NCI-H2081 treated with DMSO at 0.1 percent for 48 hours (cell line): ENCODE measurements around the gene RABAC1.

Experiments
- DNase-seq: peaks from one replicate; lab custom pipeline; 2025; lab: John Stamatoyannopoulos, UW

The RABAC1 gene

DNA sequence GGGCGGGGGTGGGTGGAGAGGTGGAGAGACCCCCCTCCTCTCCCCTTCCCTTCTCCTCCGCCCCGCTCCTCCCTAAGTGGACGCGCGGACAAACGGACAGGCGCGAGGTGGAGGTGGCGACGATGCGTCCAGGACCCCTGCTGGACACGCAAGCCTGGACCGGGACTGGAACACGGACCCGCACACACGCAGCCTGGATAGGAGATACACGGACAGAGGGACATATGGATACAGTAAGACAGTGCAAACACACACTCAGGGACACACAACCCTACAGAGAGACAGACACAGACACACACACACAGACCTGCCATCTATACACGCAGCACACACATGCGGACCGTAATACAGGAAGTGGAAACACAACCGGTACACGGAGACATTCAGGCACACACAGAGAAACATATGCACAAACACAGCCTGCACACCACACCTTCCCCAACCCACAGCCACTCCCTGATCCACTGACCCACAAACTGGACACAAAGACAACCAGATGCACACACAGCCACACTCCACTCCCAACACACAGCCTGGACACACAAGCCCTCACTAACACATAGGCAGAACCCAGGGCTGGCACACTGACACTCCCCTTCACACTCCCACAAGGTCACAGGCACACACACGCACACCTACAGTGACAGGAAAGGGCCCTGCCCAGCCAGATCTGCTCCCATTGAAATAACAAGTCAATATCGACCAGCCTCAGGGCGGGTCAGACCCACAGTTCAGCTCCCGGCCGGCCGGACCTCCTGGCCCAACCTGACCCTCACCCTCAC, 30.2 kb downstream of the RABAC1 start:
- no peak for DNase-seq

DNA sequence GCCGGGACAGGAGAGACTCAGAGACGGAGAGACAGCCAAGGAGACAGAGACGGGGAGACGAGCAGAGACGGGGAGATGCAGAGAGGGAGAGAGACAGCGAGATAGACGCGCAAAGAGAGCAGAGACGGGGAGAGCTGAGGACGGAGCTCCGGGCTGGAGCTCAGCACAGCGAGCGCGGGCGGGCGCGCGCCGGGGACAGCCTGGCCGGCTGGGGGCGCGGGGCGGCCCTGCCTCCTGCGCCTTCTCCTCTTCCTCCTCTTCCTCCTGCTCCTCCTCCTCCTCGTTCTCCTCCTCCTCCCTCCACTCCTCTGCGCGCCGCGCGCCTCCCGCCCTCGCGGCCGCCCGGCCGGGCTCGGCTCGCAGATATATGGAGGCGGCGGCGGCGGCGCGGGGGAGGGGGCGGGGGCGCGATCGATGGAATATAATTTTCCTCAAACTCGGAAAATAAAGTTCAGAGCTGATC, 30.9 kb downstream of the RABAC1 start, which contains the start of gene ERFL:
Gene ERFL, minus strand, starts transcription at position 229 of the 463 bp plus-strand sequence. CDS start 15,530 bp downstream, outside the sequence.
- DNase-seq = no peak

DNA sequence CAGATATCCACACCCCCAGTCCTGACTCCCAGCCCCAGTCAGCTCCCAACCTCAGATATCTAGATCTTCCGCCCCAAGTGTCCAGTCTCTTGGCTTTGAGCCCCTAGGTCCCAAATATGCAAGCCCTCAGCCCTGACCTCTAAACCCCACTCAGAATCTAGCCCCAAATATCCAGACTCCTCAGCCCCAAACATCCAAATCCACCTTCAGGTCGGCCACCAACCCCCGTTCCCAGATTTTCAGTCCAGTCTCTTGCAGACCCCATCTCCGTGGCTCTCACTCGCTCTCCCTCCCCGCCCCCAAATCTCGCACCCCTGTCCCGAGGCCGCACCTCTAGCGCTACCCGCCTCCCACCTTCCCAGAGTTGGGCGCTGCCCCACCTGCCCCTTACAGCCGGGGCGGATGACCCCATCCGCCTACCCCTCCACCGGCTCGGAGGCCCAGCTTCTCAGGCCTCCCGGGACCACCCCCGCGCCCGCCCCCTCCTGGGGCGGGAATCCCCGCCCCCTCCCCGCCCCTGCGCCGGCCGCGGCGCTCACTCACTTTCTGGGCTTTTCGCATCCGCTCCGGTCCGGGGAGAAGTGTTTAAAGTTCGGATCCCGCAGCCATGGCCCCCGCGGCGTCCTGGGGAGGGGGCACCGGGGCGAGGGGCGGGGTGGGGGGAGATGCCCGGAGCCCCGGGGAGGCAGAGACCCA, 31.5 kb downstream of the RABAC1 start:
- DNase-seq = no peak

DNA sequence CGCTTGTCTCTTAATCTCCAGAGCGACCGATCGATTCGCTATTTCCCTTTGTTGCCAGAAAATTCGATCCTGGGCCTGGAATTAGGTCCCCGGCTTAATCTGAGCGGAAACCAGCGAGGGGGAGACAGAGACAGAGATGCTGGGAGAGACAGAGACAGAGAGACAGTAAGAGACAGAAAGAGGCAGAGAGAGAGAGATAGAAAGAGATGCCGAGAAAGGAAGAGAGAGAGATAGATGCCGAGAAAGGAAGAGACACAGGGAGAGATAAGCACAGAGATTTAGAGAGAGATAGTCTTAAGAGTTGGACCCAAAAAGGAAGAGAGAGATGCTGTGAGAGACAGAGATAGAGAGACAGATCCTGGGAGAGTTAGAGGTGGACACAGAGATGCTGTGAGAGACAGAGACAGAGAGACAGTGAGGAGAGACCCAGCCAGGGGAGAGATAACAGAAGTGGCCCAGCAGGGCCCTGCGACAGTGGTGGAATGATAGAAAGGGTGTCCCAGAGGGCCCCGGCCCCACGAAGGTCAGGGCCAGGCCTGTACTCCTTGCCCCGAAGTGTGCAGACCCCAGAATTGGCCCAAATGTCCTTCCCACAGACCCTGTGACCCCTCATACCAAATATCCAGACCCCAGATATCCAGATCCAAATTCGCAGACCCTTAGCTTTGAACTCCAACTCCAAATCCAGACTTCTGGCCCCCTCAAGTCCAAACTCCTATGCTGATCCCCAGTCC, 32.2 kb downstream of the RABAC1 start:
- no peak for DNase-seq

DNA sequence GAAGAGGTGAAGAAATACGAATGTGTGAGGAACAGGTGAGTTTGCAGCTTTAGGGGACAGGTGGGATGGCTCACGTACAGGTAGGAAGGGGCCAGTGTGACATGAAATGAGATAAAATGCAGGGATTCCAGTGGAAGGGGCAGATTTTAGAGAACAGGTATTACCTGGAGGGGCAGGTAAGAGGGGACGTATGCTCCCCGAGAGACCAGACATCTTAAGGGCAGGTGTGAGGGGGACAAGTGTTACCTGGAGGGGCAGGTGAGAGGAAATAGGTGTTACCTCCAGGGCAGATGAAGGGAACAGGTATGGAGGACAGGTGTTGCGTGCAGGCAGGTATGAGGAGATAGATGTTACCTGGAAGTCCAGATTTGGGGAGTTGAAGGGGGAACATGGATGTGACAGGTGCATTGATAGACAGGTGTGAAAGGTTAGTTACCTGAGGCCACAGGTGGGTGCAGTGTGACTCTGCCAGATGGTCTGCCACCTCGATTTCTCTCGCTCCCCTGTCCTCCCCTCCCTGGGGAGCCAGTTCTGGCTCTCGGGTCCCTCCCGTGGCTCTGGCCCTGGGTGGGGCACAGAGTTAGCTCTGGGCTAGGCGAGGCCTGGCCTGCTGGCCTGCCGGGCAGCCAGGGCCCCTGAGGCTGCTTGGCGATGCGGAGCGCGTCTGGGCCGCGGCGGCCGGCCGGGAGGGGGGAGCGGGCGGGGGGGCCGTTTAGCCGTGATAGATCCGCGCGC, 32.9 kb downstream of the RABAC1 start:
- DNase-seq = no peak

DNA sequence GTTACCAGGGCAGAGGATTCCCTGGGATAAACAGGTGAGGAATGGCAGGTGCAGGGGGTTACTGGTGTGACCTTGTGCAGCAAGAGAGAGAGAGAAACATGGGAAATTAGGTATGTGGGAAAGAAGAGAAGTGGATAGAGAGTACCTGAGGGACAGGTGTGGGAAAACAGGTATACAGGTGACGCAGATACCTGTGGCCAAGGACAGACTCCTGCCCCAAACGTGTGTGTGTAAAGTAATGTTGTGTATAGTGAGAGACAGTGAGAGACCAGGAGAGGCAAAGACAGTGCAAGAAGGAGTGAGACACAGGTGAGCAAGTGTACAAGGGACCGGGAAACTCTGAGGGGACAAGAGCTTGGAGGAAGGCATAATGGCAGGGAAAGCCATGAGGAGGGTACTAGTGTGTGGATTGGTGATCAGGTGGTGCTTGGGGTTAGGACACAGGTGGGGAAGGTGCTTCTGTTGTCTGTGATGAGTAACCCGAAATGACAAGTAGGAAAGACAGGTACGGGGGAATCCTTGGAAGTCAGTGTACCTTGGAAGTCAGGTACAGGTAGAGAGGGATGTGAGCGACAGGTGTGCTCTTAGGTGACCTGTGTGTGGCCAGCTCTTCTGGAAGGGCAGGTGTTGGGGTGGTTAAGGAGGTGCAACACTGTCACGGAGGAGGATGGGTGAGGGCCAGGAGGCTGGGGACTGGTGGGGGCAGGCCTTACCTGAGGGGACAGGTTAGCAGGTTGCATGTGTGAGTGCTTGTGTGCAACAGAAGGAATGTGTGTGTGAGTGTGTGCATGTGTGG, 33.7 kb downstream of the RABAC1 start:
- DNase-seq = no peak

DNA sequence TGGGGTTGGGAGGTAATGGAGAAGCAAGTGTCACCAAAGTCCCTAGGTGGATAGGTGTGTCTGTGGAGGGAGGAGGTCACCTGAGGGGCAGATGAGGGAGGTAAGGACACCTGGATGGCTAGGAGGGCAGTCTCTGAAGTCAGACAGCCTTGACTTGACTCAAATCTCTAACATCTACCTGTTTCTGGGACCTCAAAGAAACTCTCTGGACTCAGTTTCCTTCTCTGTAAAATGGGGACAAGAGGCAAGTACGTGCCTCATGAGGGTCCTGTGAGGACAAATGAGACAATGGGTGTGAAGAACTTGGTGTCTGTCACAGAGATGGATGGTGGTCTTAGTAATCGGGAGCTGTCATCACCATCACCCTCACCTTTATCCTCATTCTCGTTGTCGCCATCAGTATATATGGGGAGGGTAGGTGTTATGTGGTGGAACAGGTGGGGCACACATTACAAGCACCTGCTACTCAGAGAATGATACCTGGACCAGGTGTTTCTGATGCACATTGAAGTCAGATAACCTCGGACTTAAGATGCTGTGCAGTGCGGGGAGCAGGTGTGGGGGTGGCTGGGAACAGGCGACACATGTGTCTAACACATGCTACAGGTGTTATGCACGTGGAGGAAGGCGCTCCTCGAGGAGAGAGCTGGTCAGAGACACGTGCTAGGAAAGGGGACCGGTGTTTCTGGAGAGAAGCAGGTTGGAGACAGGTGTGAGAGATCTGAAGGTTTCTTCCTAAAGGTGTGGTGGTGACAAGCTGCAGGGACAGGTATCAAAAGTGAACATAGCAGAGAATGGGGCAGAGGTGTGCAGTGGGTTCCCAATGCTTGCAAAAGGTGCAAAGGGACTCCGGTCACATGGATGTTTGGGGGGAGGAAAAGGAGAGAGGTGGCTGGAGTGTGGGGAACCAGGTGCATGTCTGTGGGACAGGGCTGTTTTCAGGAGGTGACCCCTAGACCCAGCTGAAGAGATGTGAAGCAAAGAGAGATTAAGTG, 34.7 kb downstream of the RABAC1 start:
- DNase-seq = no peak

DNA sequence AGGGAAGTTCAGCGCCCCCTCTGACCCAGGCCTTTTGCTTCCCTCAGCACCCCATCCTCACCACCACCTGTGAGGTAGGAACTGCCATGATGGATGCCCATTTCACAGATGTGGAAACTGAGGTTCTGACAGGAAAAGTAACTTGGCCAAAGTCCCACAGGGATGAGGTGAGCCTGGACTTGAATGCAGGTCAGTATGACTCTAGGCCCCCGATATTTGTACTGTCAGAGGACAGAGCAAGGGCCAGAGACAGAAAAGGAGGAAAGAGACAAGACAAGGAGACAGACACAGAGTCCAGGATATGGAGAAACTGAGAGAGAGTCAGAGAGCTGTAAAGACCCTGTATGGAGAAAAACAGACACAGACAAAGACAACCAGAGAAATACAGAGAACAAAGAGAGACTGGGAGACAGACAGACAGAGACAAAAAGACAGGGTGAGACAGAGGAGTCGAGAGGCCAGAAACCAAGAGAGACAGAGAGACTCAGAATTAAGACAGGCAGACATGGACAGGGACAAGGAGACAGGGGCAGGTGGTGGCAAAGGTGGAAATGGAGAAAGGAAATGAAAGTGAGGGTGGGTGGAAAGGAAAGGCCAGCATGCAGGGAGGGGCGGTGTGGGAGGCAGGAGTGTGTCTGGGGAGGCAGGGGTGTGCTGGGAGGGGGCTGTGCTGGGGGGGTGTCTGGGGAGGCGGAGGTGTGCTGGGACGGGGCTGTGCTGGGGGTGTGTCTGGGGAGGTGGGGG, 35.9 kb downstream of the RABAC1 start:
- DNase-seq = no peak

DNA sequence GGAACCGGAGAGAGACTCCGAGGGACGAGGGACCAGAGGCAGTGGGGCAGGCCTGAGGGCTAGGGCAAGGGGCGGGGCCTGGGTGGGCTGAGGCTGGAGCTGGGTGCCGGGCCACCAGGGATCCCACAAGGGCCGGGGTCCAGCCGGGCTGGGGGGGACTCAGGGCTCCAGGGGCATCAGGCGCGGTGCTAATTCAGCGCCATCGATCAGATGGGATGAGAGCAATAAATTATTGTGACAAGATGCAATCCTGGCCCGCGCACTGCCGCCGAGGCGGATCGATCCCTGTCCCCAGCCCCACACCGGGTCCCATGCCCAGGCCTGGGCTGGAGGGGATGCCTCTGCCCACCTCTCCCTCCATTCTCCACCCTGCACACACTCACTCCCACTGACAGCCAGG, 36.5 kb downstream of the RABAC1 start:
- no peak for DNase-seq

DNA sequence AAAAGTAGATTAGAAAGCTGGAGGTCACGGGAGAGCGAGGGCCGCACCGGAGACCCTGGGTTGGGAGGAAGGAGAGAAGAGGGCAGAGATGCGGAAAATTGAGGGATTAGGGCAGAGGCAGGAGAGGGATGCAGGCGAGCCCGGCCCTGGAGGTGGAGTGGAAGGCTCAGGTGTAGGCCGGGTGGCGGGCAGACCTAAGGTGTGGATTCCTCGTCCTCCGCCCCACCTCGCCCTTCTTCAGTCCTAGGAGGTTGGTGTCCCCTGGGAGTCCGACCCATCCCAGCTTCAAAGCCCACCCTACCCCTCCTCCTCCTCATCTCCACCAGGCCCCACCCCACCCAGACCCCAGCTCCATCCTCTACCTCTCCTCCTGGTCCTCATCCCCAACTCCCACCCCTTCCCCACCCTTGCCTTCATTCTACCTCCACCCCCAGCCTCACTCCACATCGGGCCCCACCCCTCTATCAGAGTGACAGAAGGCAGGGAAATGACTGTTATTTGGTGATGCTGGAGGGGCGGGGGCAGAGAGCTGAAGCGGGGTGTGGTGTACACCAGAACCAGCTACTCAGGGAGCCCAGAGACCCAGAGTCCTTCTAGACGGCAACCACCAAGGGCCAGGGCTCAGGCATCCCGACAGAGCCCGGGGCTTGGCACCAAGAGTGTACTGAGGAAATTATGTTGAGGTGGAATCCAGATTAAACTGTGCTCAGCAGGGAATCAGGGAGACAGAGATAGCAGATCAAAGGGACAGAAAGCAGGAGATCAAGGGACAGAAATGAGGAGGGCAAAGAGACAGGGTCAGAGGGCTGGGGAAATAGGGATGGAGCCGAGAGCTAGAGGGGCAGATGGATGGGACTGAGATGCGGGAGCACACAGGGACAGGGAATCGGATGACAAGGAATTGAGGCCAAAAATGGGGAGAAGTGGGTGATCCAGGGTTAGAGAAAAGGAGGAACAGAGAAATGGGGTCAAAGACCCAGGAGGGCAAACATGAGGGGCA, 37.2 kb downstream of the RABAC1 start:
- no peak for DNase-seq

DNA sequence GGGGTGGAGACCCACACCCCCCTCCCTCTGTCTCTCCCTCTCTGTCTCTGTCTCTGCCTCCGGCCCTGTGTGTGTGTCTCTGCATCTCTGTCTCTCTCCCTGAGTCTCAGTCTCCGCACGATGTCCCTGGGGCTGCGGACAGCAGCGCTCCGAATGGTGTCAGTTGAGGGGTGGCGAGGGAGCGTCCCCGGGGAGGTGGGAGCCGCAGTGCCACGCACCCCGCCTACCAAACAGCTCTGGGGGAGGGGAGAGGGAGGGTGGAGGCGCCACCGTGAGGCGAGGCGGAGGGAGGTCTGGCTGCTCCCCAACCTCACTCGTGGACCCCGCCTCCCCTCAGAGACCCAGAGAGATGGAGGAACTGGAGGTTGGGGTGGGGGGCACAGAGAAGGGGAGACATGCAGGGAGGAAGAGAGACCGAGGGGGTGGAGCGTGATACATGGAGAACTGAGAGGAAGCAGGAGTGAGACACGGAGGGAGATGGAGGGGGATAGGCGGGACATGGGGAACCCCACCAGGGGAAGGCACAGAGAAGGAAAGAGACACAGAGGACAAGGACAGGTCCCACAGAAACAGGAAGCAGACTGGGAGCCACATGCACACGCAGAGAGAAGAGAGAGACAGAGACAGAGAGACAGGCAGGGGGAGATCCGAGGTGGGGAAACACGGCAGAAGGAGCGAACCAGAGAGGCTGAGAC, 38.1 kb downstream of the RABAC1 start:
- DNase-seq = no peak

DNA sequence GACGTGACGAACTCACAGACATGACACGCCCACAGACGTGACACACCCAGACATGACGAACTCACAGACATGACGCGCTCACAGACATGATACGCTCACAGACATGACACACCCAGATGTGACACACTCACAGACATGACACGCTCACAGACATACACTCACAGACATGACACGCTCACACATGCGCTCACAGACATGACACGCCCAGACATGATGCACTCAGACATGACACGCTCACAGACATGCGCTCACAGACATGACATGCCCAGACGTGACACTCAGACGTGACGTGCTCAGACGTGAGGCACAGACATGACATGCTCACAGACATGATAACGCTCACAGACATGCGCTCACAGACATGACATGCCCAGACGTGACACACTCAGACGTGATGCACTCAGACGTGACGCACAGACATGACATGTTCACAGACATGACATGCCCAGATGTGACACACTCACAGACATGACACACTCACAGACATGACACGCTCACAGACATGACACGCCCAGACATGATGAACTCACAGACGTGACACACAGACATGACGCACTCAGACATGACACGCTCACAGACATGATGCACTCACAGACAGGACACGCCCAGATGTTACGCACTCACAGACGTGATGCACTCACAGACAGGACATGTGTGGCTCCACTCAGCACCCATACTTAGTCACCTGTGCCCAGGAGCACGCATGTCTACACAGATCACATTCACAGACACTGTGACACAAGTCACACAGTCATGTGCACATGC, 39.0 kb downstream of the RABAC1 start:
- DNase-seq = no peak

DNA sequence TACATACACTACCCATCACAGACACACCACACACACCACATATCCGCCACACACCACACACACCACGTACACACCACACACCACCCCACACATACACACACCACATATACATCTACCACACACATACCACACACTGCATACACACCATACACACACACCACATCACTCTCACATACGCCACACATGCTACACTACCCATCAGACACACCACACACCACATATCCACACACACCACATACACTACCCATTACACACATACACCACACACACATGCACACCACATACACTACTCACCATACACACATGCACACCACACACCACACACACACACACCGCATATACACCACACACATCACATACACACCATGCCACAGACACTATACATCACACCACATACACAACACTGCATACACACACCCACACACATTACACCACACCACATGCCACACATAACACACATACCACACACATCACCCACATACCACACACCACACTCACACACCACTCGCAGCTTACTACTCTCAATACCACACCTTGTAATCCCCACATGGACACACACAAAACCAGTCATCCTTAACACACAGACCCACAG, 40.4 kb downstream of the RABAC1 start:
- no peak for DNase-seq

DNA sequence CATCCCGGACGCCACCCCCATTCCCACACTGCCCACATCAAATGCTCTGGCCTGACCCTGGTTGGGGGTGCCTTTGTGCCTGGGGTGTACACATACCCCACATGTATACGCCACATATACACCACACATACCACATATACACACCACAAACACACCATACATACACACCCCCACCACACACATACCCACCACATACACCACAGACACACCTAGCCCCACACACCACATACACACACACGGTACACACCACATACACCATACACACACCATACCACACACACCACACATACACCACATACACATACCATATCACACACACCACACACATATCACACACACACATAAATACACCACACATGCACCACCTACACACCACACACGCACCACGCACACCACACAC, 41.0 kb downstream of the RABAC1 start:
- DNase-seq = no peak

DNA sequence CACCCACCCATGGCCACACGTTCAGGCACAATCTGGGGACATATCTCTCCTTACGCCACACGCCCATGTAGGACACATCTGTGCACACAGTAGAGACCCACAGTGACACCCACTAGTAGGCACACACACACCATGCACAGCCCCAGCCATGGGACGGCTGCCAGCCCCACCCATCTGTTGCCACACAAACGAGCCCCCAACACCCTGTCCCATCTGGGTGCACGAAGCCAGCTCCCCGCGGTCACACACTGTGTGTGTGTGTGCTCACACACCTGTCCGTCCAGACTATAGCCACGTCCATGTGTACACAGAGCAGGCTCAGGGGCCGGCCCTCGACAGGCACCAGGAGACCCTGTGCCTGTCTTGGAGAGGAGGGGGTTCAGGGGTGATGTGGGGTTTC, 41.4 kb downstream of the RABAC1 start:
- DNase-seq = no peak

DNA sequence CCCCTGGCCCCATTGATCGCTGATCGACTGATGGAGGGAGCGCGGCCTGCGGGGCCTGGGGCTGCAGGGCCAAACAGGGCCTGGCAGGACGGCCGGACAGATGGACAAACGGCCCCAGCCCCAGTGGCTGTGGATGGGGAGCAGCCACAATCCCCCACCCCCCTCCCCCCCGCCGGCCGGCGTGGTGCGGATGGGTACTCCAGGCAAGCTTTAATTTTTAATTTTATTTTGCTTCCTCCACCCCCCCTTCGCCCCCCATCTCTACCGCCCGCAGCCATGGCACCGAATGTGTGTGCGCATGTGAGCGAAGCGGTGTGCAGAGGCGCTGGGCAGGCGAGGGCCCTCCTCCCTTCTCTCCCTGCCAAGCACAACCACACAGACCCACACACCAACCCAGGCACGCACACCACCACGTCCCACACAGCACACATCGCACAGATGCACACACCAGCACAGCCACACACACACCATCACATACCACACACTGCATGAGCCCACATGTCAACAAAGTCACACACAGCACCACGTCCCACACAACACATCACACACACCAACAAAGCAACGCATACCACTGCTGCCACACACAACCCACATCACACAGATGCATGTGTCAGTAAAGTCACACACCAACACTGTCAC, 43.2 kb downstream of the RABAC1 start:
- DNase-seq = no peak
